Endothelial cell of umbilical vein (primary cell): ENCODE results near the gene PPM1F. TPM values are rescaled to one million over a fixed set of nuclear protein-coding genes. Genes with fewer than 3 reads are reported as not detected.

Experiments used
- BruUV-seq: library from RNA; stranded (reverse); fragments of 400-500 nt; replicated peaks from 2 replicates; lab custom pipeline; 2021; lab: Mats Ljungman, UMichigan
- CTCF ChIA-PET: fragments of 300-600, 350-600 bp; sonication (Branson Sonifier 250); formaldehyde crosslinking; loops from one replicate; lab custom pipeline; 2021; ENCODE audit warnings: antibody characterized with exemption, inconsistent platforms; lab: Charles Lee
- POLR2A ChIA-PET: fragments of 300-600, 350-600 bp; sonication (Branson Sonifier 250); formaldehyde crosslinking; loops from one replicate; lab custom pipeline; 2021; ENCODE audit warnings: antibody characterized with exemption, inconsistent platforms; lab: Charles Lee
- DNase-seq: peaks from one replicate; pipeline ENCODE4 v3.0.0-alpha.2; 2011; ENCODE audit warnings: low read depth, low spot score
- FAIRE-seq: peaks from 2 replicates; lab custom pipeline; 2011; peaks lifted over from hg19 to GRCh38; lab: Jason Lieb, UNC
- H2AFZ ChIP-seq: 2 replicates; pipeline ENCODE4 v1.6.0; 2012; ENCODE audit warnings: low read depth, low read length, control low read depth, inconsistent platforms
- H3K27ac ChIP-seq: 2 replicates; pipeline ENCODE4 v1.5.1; 2011; ENCODE audit warnings: low read depth, mild to moderate bottlenecking, control low read depth, low read length, moderate library complexity; ENCODE audit not compliant: insufficient read depth
- H3K27me3 ChIP-seq, 2 experiments: 2 replicates each; pipeline versions ENCODE4 v1.6.0 to v1.6.1; 2011; ENCODE audit warnings: low read length in 2 of 2, mixed read lengths in 1 of 2; ENCODE audit not compliant: control insufficient read depth in 2 of 2, insufficient read depth in 2 of 2
- H3K36me3 ChIP-seq, 2 experiments: 2 replicates in 1 of 2; 3 replicates in 1 of 2; pipeline ENCODE4 v1.5.1; 2011; ENCODE audit warnings: low read length in 2 of 2, mild to moderate bottlenecking in 1 of 2, moderate library complexity in 1 of 2; ENCODE audit not compliant: control insufficient read depth in 2 of 2, insufficient read depth in 2 of 2; ENCODE audit errors: extremely low read depth in 1 of 2
- H3K4me1 ChIP-seq: 3 replicates; pipeline ENCODE4 v1.5.1; 2011; ENCODE audit warnings: mild to moderate bottlenecking, low read length; ENCODE audit not compliant: control insufficient read depth, insufficient read depth; ENCODE audit errors: extremely low read depth
- H3K4me2 ChIP-seq: 2 replicates; pipeline ENCODE4 v1.6.1; 2011; ENCODE audit warnings: low read length, control low read depth, mixed read lengths; ENCODE audit not compliant: insufficient read depth
- H3K4me3 ChIP-seq, 3 experiments: fragments of 200-600 bp in 1 of 3; sonication (generic), shearing (Covaris generic) in 1 of 3; replicated peaks in 1 of 3; 2 replicates each; pipeline ENCODE4 v1.5.1; 2011 to 2016; ENCODE audit warnings: control low read depth in 3 of 3, low read length in 3 of 3, mild to moderate bottlenecking in 2 of 3, inconsistent platforms in 1 of 3, low read depth in 1 of 3, moderate library complexity in 1 of 3; ENCODE audit not compliant: insufficient read depth in 1 of 3
- H3K79me2 ChIP-seq: 2 replicates; pipeline ENCODE4 v1.6.0; 2012; ENCODE audit warnings: low read length, inconsistent platforms; ENCODE audit not compliant: control insufficient read depth, insufficient read depth
- H3K9ac ChIP-seq: replicated peaks from 2 replicates; pipeline ENCODE3; 2011; ENCODE audit warnings: low read length, control low read depth; ENCODE audit not compliant: insufficient read depth; ENCODE audit errors: extremely low read depth
- H3K9me1 ChIP-seq: replicated peaks from 3 replicates; pipeline ENCODE4 v1.6.0; 2011; ENCODE audit warnings: mild to moderate bottlenecking, low read length; ENCODE audit not compliant: control insufficient read depth, insufficient read depth; ENCODE audit errors: extremely low read depth
- H3K9me3 ChIP-seq: replicated peaks from 2 replicates; pipeline ENCODE4 v1.5.1; 2012; ENCODE audit warnings: low read length, inconsistent platforms; ENCODE audit not compliant: control insufficient read depth, insufficient read depth
- H4K20me1 ChIP-seq: replicated peaks from 2 replicates; pipeline ENCODE3; 2011; ENCODE audit warnings: mild to moderate bottlenecking, low read length; ENCODE audit not compliant: control insufficient read depth, insufficient read depth; ENCODE audit errors: extremely low read depth
- CTCF ChIP-seq, 2 donors: IDR thresholded peaks; 1 replicate in 1 of 2; 2 replicates in 1 of 2; pipeline ENCODE4 v1.5.1; 2011; ENCODE audit warnings: low read length in 2 of 2, mild to moderate bottlenecking in 2 of 2, moderate library complexity in 2 of 2, control low read depth in 1 of 2, inconsistent platforms in 1 of 2, low read depth in 1 of 2; ENCODE audit not compliant: insufficient read depth in 1 of 2; ENCODE audit errors: extremely low read depth in 1 of 2
- EZH2 ChIP-seq: IDR thresholded peaks from 2 replicates; pipeline ENCODE4 v1.6.1; 2012; ENCODE audit warnings: borderline replicate concordance, low read depth, mild to moderate bottlenecking, moderate library complexity, low read length, inconsistent platforms; ENCODE audit not compliant: severe bottlenecking
- FOS ChIP-seq: IDR thresholded peaks from 2 replicates; pipeline ENCODE4 v1.6.1; 2011; ENCODE audit warnings: mild to moderate bottlenecking, low read length, moderate library complexity, borderline replicate concordance; ENCODE audit not compliant: insufficient read depth
- GATA2 ChIP-seq: IDR thresholded peaks from 2 replicates; pipeline ENCODE4 v1.7.0; 2011; ENCODE audit warnings: low read depth, mild to moderate bottlenecking, moderate library complexity, mixed read lengths, low read length; ENCODE audit not compliant: insufficient read length, insufficient read depth
- JUN ChIP-seq: IDR thresholded peaks from 2 replicates; pipeline ENCODE4 v1.6.1; 2011; ENCODE audit warnings: borderline replicate concordance, low read depth; ENCODE audit not compliant: insufficient read length, insufficient read depth
- MAX ChIP-seq: IDR thresholded peaks from 2 replicates; pipeline ENCODE4 v1.6.1; 2011; ENCODE audit not compliant: insufficient read depth, insufficient read length
- MYC ChIP-seq: IDR thresholded peaks from one replicate; pipeline ENCODE4 v1.6.1; 2011; ENCODE audit warnings: mild to moderate bottlenecking, low read depth, low read length
- POLR2A ChIP-seq: IDR thresholded peaks from 2 replicates; pipeline ENCODE4 v1.6.1; 2012; ENCODE audit warnings: low read depth, mild to moderate bottlenecking, control low read depth, low read length
- POLR2AphosphoS5 ChIP-seq: IDR thresholded peaks from 2 replicates; pipeline ENCODE4 v1.6.1; 2012; ENCODE audit warnings: low read depth, mild to moderate bottlenecking, control low read depth, low read length, moderate library complexity; ENCODE audit not compliant: insufficient read depth
- dilution Hi-C: fragments of 300-500 bp; cut with MboI; formaldehyde crosslinking; loops from one replicate; pipeline ENCODE4 v1.15.0; 2019; ENCODE audit warnings: low sequenced_read_pairs; ENCODE audit not compliant: extremely low pct_ligation_motif_present
- intact Hi-C: fragments of 100-400 bp; cut with micrococcal nuclease; formaldehyde crosslinking; loops from one replicate; pipeline ENCODE4 v1.10.0; 2022
- polyA plus RNA-seq, 4 experiments: library from polyadenylated mRNA; depleted of rRNA in 3 of 4; stranded (reverse) in 3 of 4; unstranded in 1 of 4; fragments of >200 nt; gene quantifications; 2 replicates each; pipeline versions ENCODE4 v1.2.1 to v1.2.3, GENCODE V29; 2011 to 2012; ENCODE audit warnings: missing spikeins in 1 of 4
- total RNA-seq: library from RNA; stranded (reverse); gene quantifications from 2 replicates; pipeline ENCODE4 v1.2.3, GENCODE V29; 2021

The PPM1F gene
- total and polyA plus RNA-seq, 2 donors (not counting 3 experiments of a cell fraction or from before 2014, with no cell fraction given), result 107 to 178 TPM

- Histone ChIP-seq H3K4me3 (no peak overlapping the region), H3K9me1 (no peaks in the 10 kb centered on the region), H3K4me2 (no peak overlapping the region), H3K79me2 (peaks cover 46% of the 10 kb centered on the region), H3K4me1 (peaks cover 73% of the 10 kb centered on the region), H2AFZ (no peak overlapping the region), H4K20me1 (no peaks in the 10 kb centered on the region), H3K9ac (peak overlapping the region; percentile 33), H3K27ac (peak overlapping the region; percentile 86), H3K9me3 (no peaks in the 10 kb centered on the region), H3K36me3 (peaks cover 15 to 26% of the 10 kb centered on the region in 2 experiments), H3K27me3 (no peaks in the 10 kb centered on the region)
- FAIRE-seq (peak; percentile 93), DNase-seq (peak; percentile 38)
- intact Hi-C loops, result loop anchor here (2.0 to 5.0 kb wide), 2 partner anchors 13 to 43 kb away; partner anchors contain the start of genes PPM1F and TOP3B
- no TSS peak for BruUV-seq
- dilution Hi-C loops, result loop anchor here (10.0 to 25.0 kb wide), 3 partner anchors 85 to 227 kb away; no protein-coding TSS in a partner anchor
- CTCF ChIA-PET, result interaction anchor here (1.4 to 13.1 kb wide), 4 partner anchors 11 to 225 kb away, joined by 3 to 292 read pairs (median 26); partner anchors contain the start of gene PPM1F
- POLR2A ChIA-PET, result interaction anchor here (0.6 kb wide), 1 partner anchor 224 kb away, joined by 6 read pairs; no protein-coding TSS in a partner anchor
- TF ChIP-seq JUN, result no peak
- TF ChIP-seq MYC, result no peak
- no peak for TF ChIP-seq EZH2
- peak; percentile 8 for TF ChIP-seq FOS
- no peak for TF ChIP-seq GATA2
- TF ChIP-seq MAX, result no peak
- TF ChIP-seq CTCF (IDR thresholded peaks at IDR 0.05; ENCODE audit: extremely low read depth in 1 of 2, insufficient read depth in 1 of 2, low read depth in 1 of 2, low read length in 2 of 2), result no peak
- no peak for TF ChIP-seq POLR2A
- TF ChIP-seq POLR2AphosphoS5, result peak; percentile 24
Observed at GRCh38 chr22:21939461-21939913, 13.2 kb downstream of the PPM1F start.
